Measurements from ENCODE around the gene CDH15. TPM values are rescaled to one million over a fixed set of nuclear protein-coding genes. Genes with fewer than 3 reads are reported as not detected.

Gene CDH15
- total and polyA plus RNA-seq, 9 of the 15 experiments (the other 6 are each of a cell fraction or from before 2014, with no cell fraction given), result 0.07 to 0.18 TPM; not detected in 7

DNA sequence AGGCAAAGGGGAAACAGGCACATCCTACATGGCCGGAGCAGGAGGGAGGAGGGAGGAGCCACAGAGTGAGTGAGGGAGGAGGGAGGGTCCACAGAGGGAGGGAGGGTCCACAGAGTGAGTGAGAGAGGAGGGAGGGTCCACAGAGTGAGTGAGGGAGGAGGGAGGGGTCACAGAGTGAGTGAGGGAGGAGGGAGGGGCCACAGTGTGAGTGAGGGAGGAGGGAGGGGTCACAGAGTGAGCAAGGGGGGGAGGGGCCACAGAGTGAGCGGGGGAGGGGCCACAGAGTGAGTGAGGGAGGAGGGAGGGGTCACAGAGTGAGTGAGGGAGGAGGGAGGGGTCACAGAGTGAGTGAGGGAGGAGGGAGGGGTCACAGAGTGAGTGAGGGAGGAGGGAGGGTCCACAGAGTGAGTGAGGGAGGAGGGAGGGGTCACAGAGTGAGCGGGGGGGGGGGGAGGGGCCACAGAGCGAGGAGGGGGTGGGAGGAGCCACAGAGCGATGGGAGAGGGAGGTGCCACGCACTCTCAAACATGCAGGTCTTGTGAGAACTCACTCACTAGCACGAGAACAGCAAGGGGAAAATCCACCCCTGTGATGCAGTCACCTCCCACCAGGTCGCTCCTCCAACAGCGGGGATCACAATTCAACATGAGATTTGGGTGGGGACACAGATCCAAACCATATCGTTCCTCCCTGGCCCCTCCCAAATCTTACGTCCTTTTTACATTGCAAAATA lies 24.3 kb upstream of the CDH15 start:
- ATAC-seq (no peak; the same call in 2 of the 3 replicates), FAIRE-seq (no peak), DNase-seq (ENCODE audit: extremely low read depth in 1 of 4, low spot score in 3 of 4) (peak; percentile 53 to 74 (median 68))
- BruUV-seq (replicated peaks), result no TSS peak
- no peak overlapping the region for H3K4me2 ChIP-seq (ENCODE audit: insufficient read depth, low read length)
- no peak overlapping the region for H3K27ac ChIP-seq (ENCODE audit: extremely low read depth, low read depth, low read length)
- no peak overlapping the region for H3K4me3 ChIP-seq
- H3K27me3 ChIP-seq (ENCODE audit: control insufficient read depth in 2 of 2, insufficient read depth in 2 of 2, low read length in 2 of 2), result no peaks in the 10 kb centered on the region
- intact Hi-C loops (cut with micrococcal nuclease) (no loop called here), in situ Hi-C loops (cut with MboI) (no loop called here)
- H3K9ac ChIP-seq (ENCODE audit: insufficient read depth in 1 of 2, low read depth in 2 of 2, low read length in 2 of 2), result no peak overlapping the region
- CTCF ChIA-PET (ENCODE audit: low intra/inter-chr PET ratio), result no interaction called here
- H3K9me3 ChIP-seq (replicated peaks; ENCODE audit: control insufficient read depth, insufficient read depth, low read depth, low read length), result peaks cover 5% of the 10 kb centered on the region
- H2AFZ ChIP-seq (ENCODE audit: low read depth, low read length), result no peak overlapping the region
- H3K36me3 ChIP-seq (ENCODE audit: control insufficient read depth, insufficient read depth, low read length), result peaks cover 48% of the 10 kb centered on the region; the same call in 2 of the 3 replicates
- H3K9me1 ChIP-seq (ENCODE audit: control insufficient read depth, insufficient read depth, low read length), result no peaks in the 10 kb centered on the region
- no peaks in the 10 kb centered on the region for H3K79me2 ChIP-seq (ENCODE audit: control insufficient read depth, insufficient read depth, low read length)
- TF ChIP-seq CREB1 (IDR thresholded peaks at IDR 0.05) (no peak), CREB1 (CRISPR knock-in tag; IDR thresholded peaks at IDR 0.05) (no peak), ZNF263 (CRISPR knock-in tag; IDR thresholded peaks at IDR 0.05; ENCODE audit: borderline replicate concordance) (peak; percentile 84)
- TF ChIP-seq, protein P1, sequence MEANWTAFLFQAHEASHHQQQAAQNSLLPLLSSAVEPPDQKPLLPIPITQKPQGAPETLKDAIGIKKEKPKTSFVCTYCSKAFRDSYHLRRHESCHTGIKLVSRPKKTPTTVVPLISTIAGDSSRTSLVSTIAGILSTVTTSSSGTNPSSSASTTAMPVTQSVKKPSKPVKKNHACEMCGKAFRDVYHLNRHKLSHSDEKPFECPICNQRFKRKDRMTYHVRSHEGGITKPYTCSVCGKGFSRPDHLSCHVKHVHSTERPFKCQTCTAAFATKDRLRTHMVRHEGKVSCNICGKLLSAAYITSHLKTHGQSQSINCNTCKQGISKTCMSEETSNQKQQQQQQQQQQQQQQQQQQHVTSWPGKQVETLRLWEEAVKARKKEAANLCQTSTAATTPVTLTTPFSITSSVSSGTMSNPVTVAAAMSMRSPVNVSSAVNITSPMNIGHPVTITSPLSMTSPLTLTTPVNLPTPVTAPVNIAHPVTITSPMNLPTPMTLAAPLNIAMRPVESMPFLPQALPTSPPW (CRISPR knock-in tag; IDR thresholded peaks at IDR 0.05), result peak; percentile 29; the same call in 1 of the 2 replicates
- 84% methylated on average over 6 of the region's 11 CpGs for WGBS (ENCODE audit: insufficient coverage, low coverage, missing lambda C conversion rate)
- H3K4me1 ChIP-seq (replicated peaks in 1 of 2; ENCODE audit: control insufficient read depth in 2 of 2, insufficient read depth in 2 of 2, low read length in 2 of 2), result peaks cover 0 to 11% of the 10 kb centered on the region in 2 experiments; a peak in 2 of 5 replicates
- no peaks in the 10 kb centered on the region for H4K20me1 ChIP-seq (replicated peaks; ENCODE audit: control insufficient read depth, insufficient read depth, low read length)
- POLR2A ChIA-PET, result interaction anchor here (0.5 kb wide), 1 partner anchor 322 kb away, joined by 3 read pairs; no protein-coding TSS in a partner anchor

All from K562 (cell line).